BJ (cell line): Measurements from ENCODE around the gene PPP2R2D. TPM values are rescaled to one million over a fixed set of nuclear protein-coding genes. Genes with fewer than 3 reads are reported as not detected.

Source experiments
- CTCF ChIA-PET: fragments of 350-600 bp; formaldehyde crosslinking; extraction: SDS; loops from one replicate; lab custom pipeline; 2021; ENCODE audit warnings: antibody characterized with exemption, inconsistent platforms; lab: Yijun Ruan, JAX
- POLR2A ChIA-PET: fragments of 300-600 bp; sonication (Branson Sonifier 250); formaldehyde crosslinking; extraction: SDS; loops from one replicate; lab custom pipeline; 2021; ENCODE audit warnings: antibody characterized with exemption; lab: Charles Lee
- DNase-seq: peaks from one replicate; pipeline ENCODE4 v3.0.0-alpha.2; 2011; ENCODE audit warnings: low read depth
- H3K27me3 ChIP-seq: 2 replicates; pipeline ENCODE4 v1.6.0; 2011; ENCODE audit warnings: low read length; ENCODE audit not compliant: control insufficient read depth, insufficient read depth
- H3K36me3 ChIP-seq: 2 replicates; pipeline ENCODE4 v1.5.1; 2011; ENCODE audit warnings: low read length; ENCODE audit not compliant: control insufficient read depth, insufficient read depth
- H3K4me3 ChIP-seq: 2 replicates; pipeline ENCODE4 v1.5.1; 2011; ENCODE audit warnings: low read depth, mild to moderate bottlenecking, control low read depth, low read length
- polyA plus RNA-seq: library from polyadenylated mRNA; depleted of rRNA; stranded (reverse); fragments of >200 nt; gene quantifications from 2 replicates; pipeline ENCODE4 v1.2.3, GENCODE V29; 2011
- TF ChIP-seq, protein P1 (sequence below): IDR thresholded peaks from 2 replicates; pipeline ENCODE4 v1.5.1; 2011; ENCODE audit warnings: low read depth, mild to moderate bottlenecking, control low read depth, inconsistent platforms, low read length, moderate library complexity; ENCODE audit not compliant: insufficient read depth

PPP2R2D gene
- polyA plus RNA-seq, 1 experiment, result 31.2 TPM

DNA sequence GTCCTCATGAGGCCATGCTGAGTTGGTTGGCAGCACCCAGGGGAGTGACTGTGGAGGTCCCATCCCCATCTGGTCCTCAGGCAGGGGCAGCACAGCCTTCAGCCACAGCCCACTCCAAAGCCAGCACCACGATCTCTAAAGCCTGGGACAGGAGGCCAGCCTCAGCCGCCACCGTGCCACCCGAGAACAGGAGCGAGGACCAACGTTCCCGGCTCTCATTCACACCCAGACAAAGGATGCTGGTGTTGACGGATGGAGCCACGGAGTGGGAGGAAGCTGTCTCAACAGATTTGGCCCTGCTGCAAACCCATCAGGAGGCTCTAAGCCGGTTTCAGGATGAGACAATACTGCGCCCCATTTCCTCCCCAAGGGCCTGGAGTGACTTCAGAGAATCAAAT, 42.7 kb upstream of the PPP2R2D start:
- ChIA-PET CTCF (interaction anchor here (2.2 kb wide), 1 partner anchor 17 kb away, joined by 6 read pairs; no protein-coding TSS in a partner anchor), POLR2A (no interaction called here)
- Histone ChIP-seq H3K36me3 (no peaks in the 10 kb centered on the region), H3K4me3 (no peak overlapping the region), H3K27me3 (no peaks in the 10 kb centered on the region)
- TF ChIP-seq, protein P1, sequence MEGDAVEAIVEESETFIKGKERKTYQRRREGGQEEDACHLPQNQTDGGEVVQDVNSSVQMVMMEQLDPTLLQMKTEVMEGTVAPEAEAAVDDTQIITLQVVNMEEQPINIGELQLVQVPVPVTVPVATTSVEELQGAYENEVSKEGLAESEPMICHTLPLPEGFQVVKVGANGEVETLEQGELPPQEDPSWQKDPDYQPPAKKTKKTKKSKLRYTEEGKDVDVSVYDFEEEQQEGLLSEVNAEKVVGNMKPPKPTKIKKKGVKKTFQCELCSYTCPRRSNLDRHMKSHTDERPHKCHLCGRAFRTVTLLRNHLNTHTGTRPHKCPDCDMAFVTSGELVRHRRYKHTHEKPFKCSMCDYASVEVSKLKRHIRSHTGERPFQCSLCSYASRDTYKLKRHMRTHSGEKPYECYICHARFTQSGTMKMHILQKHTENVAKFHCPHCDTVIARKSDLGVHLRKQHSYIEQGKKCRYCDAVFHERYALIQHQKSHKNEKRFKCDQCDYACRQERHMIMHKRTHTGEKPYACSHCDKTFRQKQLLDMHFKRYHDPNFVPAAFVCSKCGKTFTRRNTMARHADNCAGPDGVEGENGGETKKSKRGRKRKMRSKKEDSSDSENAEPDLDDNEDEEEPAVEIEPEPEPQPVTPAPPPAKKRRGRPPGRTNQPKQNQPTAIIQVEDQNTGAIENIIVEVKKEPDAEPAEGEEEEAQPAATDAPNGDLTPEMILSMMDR, result no peak
- no peak for DNase-seq

DNA sequence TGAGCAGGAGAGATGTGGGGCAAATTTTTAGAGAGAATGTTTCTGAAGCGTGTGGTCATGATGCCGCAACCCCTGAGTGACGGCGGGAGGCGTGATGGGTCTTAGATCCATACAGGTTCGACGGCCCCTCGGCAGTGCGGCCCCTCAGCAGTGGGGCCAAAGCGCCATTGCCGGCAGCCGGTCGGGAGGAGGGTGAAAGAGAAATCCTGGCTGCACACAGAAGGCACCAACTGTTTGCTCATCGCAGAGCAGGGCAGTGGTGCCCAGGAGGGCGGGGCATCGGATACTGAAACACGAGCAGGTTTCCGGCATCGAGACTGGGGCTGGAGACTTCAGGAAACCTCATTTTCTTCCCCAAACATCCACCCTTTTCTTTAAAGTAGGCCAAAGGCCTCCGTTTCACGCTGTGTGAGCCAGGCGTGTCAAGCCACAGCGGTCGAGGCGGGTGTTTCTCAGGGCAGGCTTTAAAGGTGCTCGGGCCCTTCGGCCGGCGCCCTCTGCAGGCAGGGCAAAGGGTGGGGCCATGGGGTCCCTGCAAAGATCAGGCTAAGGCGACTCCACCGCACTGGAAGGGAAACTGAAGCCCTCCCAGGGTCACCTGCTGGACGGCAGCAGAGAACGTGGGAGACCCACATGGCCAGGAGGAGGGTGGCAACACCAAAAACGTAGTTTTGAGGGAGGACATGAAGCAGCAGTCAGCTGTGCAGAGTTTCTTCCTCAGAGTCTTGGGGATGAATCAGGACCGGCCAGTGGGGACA, 42.0 kb upstream of the PPP2R2D start:
- Histone ChIP-seq H3K36me3 (no peaks in the 10 kb centered on the region), H3K4me3 (no peak overlapping the region), H3K27me3 (no peaks in the 10 kb centered on the region)
- DNase-seq, result no peak
- TF ChIP-seq, protein P1, result no peak
- POLR2A ChIA-PET, result no interaction called here
- CTCF ChIA-PET, result interaction anchor here (2.2 kb wide), 1 partner anchor 16 kb away, joined by 6 read pairs; no protein-coding TSS in a partner anchor

DNA sequence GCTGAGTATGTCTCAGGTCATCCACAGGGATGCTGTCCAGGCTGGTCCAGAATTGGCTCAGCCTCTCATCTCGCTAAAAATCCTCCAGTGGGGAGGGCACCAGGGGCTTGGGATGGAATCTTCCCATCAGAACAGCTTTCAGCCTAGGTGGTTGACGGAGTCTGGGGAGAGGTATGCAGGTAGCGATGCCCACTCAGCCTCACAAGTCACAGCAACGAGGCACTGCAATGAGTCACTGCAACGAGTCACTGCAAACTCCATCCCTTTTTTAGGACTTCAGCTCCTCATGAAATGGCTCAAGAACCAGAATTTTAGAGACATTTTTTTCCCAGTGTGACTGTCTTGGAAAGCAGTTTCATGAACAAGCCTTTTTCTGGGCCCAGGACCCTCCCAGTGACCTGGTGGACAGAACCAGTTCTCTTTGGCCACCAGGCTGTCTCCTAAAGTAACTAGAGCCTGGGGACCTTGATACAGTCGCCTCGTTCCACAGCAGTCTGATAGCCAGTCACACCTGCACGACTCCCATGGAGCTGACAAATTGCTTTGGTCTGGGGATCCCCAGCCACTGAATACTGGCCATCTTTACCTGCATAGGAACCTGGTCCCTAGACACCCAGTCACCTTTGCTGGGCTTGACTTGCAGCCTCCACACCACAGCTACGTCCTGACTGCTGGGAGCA, 41.3 kb upstream of the PPP2R2D start:
- H3K27me3 ChIP-seq, result no peaks in the 10 kb centered on the region
- no peaks in the 10 kb centered on the region for H3K36me3 ChIP-seq
- TF ChIP-seq, protein P1, result no peak
- ChIA-PET POLR2A (no interaction called here), CTCF (interaction anchor here (2.2 kb wide), 1 partner anchor 15 kb away, joined by 6 read pairs; no protein-coding TSS in a partner anchor)
- no peak overlapping the region for H3K4me3 ChIP-seq
- DNase-seq, result no peak

DNA sequence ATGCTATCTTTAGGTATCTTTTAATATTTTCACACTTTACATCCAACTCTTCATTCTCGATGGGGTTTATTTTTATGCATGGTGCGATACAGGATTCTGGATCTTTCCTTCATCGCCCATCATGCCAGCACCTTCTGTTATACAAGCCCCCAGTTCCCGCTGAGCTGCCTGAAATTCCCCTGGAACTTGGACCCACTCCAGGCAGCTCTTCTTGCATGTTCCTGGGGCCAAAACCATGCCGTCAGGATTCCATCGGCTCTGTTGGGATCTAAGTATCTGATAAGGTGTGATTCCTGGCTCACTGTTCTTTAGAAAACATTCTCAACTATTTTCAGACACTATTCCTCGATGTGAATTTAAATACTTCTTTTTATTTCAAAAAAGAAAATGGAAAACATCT, 40.5 kb upstream of the PPP2R2D start:
- POLR2A ChIA-PET, result no interaction called here
- no peak overlapping the region for H3K4me3 ChIP-seq
- CTCF ChIA-PET, result interaction anchor here (0.7 kb wide), 1 partner anchor 1849 kb away, joined by 3 read pairs; no protein-coding TSS in a partner anchor
- H3K27me3 ChIP-seq, result no peaks in the 10 kb centered on the region
- no peaks in the 10 kb centered on the region for H3K36me3 ChIP-seq
- no peak for DNase-seq
- TF ChIP-seq, protein P1, result no peak

GRCh38 chr10:131860806-131861440, 39.9 kb upstream of the PPP2R2D start:
- no peaks in the 10 kb centered on the region for H3K36me3 ChIP-seq
- TF ChIP-seq, protein P1, result no peak
- CTCF ChIA-PET, result no interaction called here
- POLR2A ChIA-PET, result no interaction called here
- DNase-seq, result no peak
- H3K27me3 ChIP-seq, result no peaks in the 10 kb centered on the region
- no peak overlapping the region for H3K4me3 ChIP-seq
